ENCODE data around the gene FGGY.

GRCh38 chr1:59510249-59510648 lies 213.4 kb downstream of the FGGY start:
- TF ChIP-seq EZH2 (IDR thresholded peaks at IDR 0.05) = no peak
- TF ChIP-seq POLR2AphosphoS5 (IDR thresholded peaks at IDR 0.05; ENCODE audit: borderline replicate concordance, low read depth, low read length) = no peak
- TF ChIP-seq FOXP2 (optimal IDR thresholded peaks at IDR 0.05; ENCODE audit: control extremely low read depth, extremely low read length, insufficient read depth) = no peak
